ENCODE results near the gene ZNF546.
"Not testable (repeated sequence)": the region's sequence is repeated elsewhere in the genome, so short reads cannot be mapped to it uniquely, and the experiment has no call there.

ZNF546 gene

GRCh38 chr19:40041718-40042117 is 44.9 kb downstream of the ZNF546 start:
- H4K8ac ChIP-seq (ENCODE audit: low read depth, low read length); H4K5ac ChIP-seq (ENCODE audit: low read length); H3K18ac ChIP-seq (ENCODE audit: low read length); H2BK15ac ChIP-seq (replicated peaks; ENCODE audit: low read depth); H3K4me1 ChIP-seq (ENCODE audit: control insufficient read depth, low read depth, low read length); DNase-seq; H3K27me3 ChIP-seq (ENCODE audit: insufficient read depth, low read length, poor library complexity); H3K23ac ChIP-seq (ENCODE audit: low read length); H3K4ac ChIP-seq (ENCODE audit: low read depth, low read length); H2BK5ac ChIP-seq (ENCODE audit: low read length); H2AK5ac ChIP-seq (ENCODE audit: low read length); H3K4me2 ChIP-seq (ENCODE audit: low read length); H3K9ac ChIP-seq (ENCODE audit: low read length); H3K79me2 ChIP-seq (ENCODE audit: control insufficient read depth, insufficient read depth, low read length); H2BK120ac ChIP-seq (ENCODE audit: low read depth, low read length); H3K36me3 ChIP-seq (ENCODE audit: control insufficient read depth, insufficient read depth, low read length); H3K4me3 ChIP-seq (ENCODE audit: low read length); H3K79me1 ChIP-seq (ENCODE audit: low read length); H3K27ac ChIP-seq (ENCODE audit: low read depth, low read length); H3K56ac ChIP-seq (ENCODE audit: low read length): not testable (repeated sequence)
- whole genome bisulfite sequencing (ENCODE audit: extremely low coverage, insufficient coverage, low lambda C conversion rate), result no CpG with 5 or more reads among the region's 1 CpG

- no peaks in the 10 kb centered on the region for H3K27me3 ChIP-seq (ENCODE audit: insufficient read depth, low read length, poor library complexity)
- H3K36me3 ChIP-seq (ENCODE audit: control insufficient read depth, insufficient read depth, low read length), result no peaks in the 10 kb centered on the region
- DNase-seq, result no peak
- no peak overlapping the region for H3K9ac ChIP-seq (ENCODE audit: low read length)
- no peak overlapping the region for H4K8ac ChIP-seq (ENCODE audit: low read depth, low read length)
- WGBS (ENCODE audit: extremely low coverage, insufficient coverage, low lambda C conversion rate), result no CpG with 5 or more reads among the region's 2 CpGs
- no peak overlapping the region for H3K27ac ChIP-seq (ENCODE audit: low read depth, low read length)
- H2BK120ac ChIP-seq (ENCODE audit: low read depth, low read length), result no peak overlapping the region
- H3K18ac ChIP-seq (ENCODE audit: low read length), result no peak overlapping the region
- no peaks in the 10 kb centered on the region for H3K4me1 ChIP-seq (ENCODE audit: control insufficient read depth, low read depth, low read length)
- H3K56ac ChIP-seq (ENCODE audit: low read length), result no peak overlapping the region
- H3K79me1 ChIP-seq (ENCODE audit: low read length), result peaks cover 11% of the 10 kb centered on the region
- H3K4me3 ChIP-seq (ENCODE audit: low read length), result no peak overlapping the region
- H3K23ac ChIP-seq (ENCODE audit: low read length), result no peak overlapping the region
- no peak overlapping the region for H2AK5ac ChIP-seq (ENCODE audit: low read length)
- no peak overlapping the region for H3K4ac ChIP-seq (ENCODE audit: low read depth, low read length)
- H4K5ac ChIP-seq (ENCODE audit: low read length), result no peak overlapping the region
- H2BK5ac ChIP-seq (ENCODE audit: low read length), result no peak overlapping the region
- H2BK15ac ChIP-seq (replicated peaks; ENCODE audit: low read depth), result no peak overlapping the region
- peaks cover 7% of the 10 kb centered on the region for H3K79me2 ChIP-seq (ENCODE audit: control insufficient read depth, insufficient read depth, low read length)
- H3K4me2 ChIP-seq (ENCODE audit: low read length), result no peak overlapping the region
Measured at GRCh38 chr19:40053491-40053890, 56.6 kb downstream of the ZNF546 start.

GRCh38 chr19:40054632-40055031 is 57.8 kb downstream of the ZNF546 start:
- Histone ChIP-seq H2BK5ac (ENCODE audit: low read length) (no peak overlapping the region), H4K8ac (ENCODE audit: low read depth, low read length) (no peak overlapping the region), H3K23ac (ENCODE audit: low read length) (no peak overlapping the region), H4K5ac (ENCODE audit: low read length) (no peak overlapping the region), H2BK120ac (ENCODE audit: low read depth, low read length) (no peak overlapping the region), H3K79me1 (ENCODE audit: low read length) (peaks cover 8% of the 10 kb centered on the region), H3K4me1 (ENCODE audit: control insufficient read depth, low read depth, low read length) (no peaks in the 10 kb centered on the region), H3K4me3 (ENCODE audit: low read length) (no peak overlapping the region), H3K27ac (ENCODE audit: low read depth, low read length) (no peak overlapping the region), H3K18ac (ENCODE audit: low read length) (no peak overlapping the region), H2BK15ac (replicated peaks; ENCODE audit: low read depth) (no peak overlapping the region), H3K4ac (ENCODE audit: low read depth, low read length) (no peak overlapping the region), H3K9ac (ENCODE audit: low read length) (no peak overlapping the region), H2AK5ac (ENCODE audit: low read length) (no peak overlapping the region), H3K27me3 (ENCODE audit: insufficient read depth, low read length, poor library complexity) (no peaks in the 10 kb centered on the region), H3K36me3 (ENCODE audit: control insufficient read depth, insufficient read depth, low read length) (no peaks in the 10 kb centered on the region), H3K56ac (ENCODE audit: low read length) (no peak overlapping the region), H3K4me2 (ENCODE audit: low read length) (peak overlapping the region; percentile 7), H3K79me2 (ENCODE audit: control insufficient read depth, insufficient read depth, low read length) (peaks cover 7% of the 10 kb centered on the region)
- no CpG with 5 or more reads among the region's 9 CpGs for WGBS (ENCODE audit: extremely low coverage, insufficient coverage, low lambda C conversion rate)
- DNase-seq, result no peak

GRCh38 chr19:40055049-40055448 is 58.2 kb downstream of the ZNF546 start:
- Histone ChIP-seq H2AK5ac (ENCODE audit: low read length) (no peak overlapping the region), H2BK120ac (ENCODE audit: low read depth, low read length) (no peak overlapping the region), H3K27me3 (ENCODE audit: insufficient read depth, low read length, poor library complexity) (no peaks in the 10 kb centered on the region), H3K4ac (ENCODE audit: low read depth, low read length) (no peak overlapping the region), H3K27ac (ENCODE audit: low read depth, low read length) (no peak overlapping the region), H3K4me3 (ENCODE audit: low read length) (no peak overlapping the region), H3K4me2 (ENCODE audit: low read length) (peak overlapping the region; percentile 79), H3K79me1 (ENCODE audit: low read length) (peaks cover 8% of the 10 kb centered on the region), H2BK15ac (replicated peaks; ENCODE audit: low read depth) (no peak overlapping the region), H3K9ac (ENCODE audit: low read length) (peak overlapping the region; percentile 81), H4K5ac (ENCODE audit: low read length) (no peak overlapping the region), H3K36me3 (ENCODE audit: control insufficient read depth, insufficient read depth, low read length) (no peaks in the 10 kb centered on the region), H3K23ac (ENCODE audit: low read length) (no peak overlapping the region), H3K79me2 (ENCODE audit: control insufficient read depth, insufficient read depth, low read length) (peaks cover 7% of the 10 kb centered on the region), H3K56ac (ENCODE audit: low read length) (no peak overlapping the region), H4K8ac (ENCODE audit: low read depth, low read length) (no peak overlapping the region), H3K18ac (ENCODE audit: low read length) (no peak overlapping the region), H3K4me1 (ENCODE audit: control insufficient read depth, low read depth, low read length) (no peaks in the 10 kb centered on the region), H2BK5ac (ENCODE audit: low read length) (no peak overlapping the region)
- DNase-seq, result no peak
- no CpG with 5 or more reads among the region's 10 CpGs for WGBS (ENCODE audit: extremely low coverage, insufficient coverage, low lambda C conversion rate)

- Histone ChIP-seq H3K18ac (ENCODE audit: low read length) (peak within 1 kb of the TSS; percentile 71), H3K4ac (ENCODE audit: low read depth, low read length) (no peak within 1 kb of the TSS), H3K9ac (ENCODE audit: low read length) (peak within 1 kb of the TSS; percentile 81), H2AK5ac (ENCODE audit: low read length) (no peak within 1 kb of the TSS), H3K56ac (ENCODE audit: low read length) (peak within 1 kb of the TSS; percentile 89), H3K4me1 (ENCODE audit: control insufficient read depth, low read depth, low read length) (no peaks in the 10 kb centered on the region), H3K23ac (ENCODE audit: low read length) (peak within 1 kb of the TSS; percentile 25), H4K8ac (ENCODE audit: low read depth, low read length) (peak within 1 kb of the TSS; percentile 77), H3K27me3 (ENCODE audit: insufficient read depth, low read length, poor library complexity) (no peaks in the 10 kb centered on the region), H2BK5ac (ENCODE audit: low read length) (no peak within 1 kb of the TSS), H2BK120ac (ENCODE audit: low read depth, low read length) (no peak within 1 kb of the TSS), H3K4me3 (ENCODE audit: low read length) (peak within 1 kb of the TSS; percentile 71), H3K27ac (ENCODE audit: low read depth, low read length) (no peak within 1 kb of the TSS), H3K79me1 (ENCODE audit: low read length) (peaks cover 4% of the 10 kb centered on the region), H3K4me2 (ENCODE audit: low read length) (peak within 1 kb of the TSS; percentile 79), H3K79me2 (ENCODE audit: control insufficient read depth, insufficient read depth, low read length) (peaks cover 2% of the 10 kb centered on the region), H2BK15ac (replicated peaks; ENCODE audit: low read depth) (no peak within 1 kb of the TSS), H3K36me3 (ENCODE audit: control insufficient read depth, insufficient read depth, low read length) (no peaks in the 10 kb centered on the region), H4K5ac (ENCODE audit: low read length) (no peak within 1 kb of the TSS)
- DNase-seq, result peak; percentile 76
- no CpG with 5 or more reads among the region's 41 CpGs for WGBS (ENCODE audit: extremely low coverage, insufficient coverage, low lambda C conversion rate)
Measured at GRCh38 chr19:40055832-40056504, 59.1 kb downstream of the ZNF546 start, which contains the start of gene ZNF780B. Gene ZNF780B, minus strand, starts transcription at chr19:40056231. Its CDS starts 5,899 bp downstream, at chr19:40050332.

GRCh38 chr19:40056505-40056904 is 59.6 kb downstream of the ZNF546 start:
- WGBS (ENCODE audit: extremely low coverage, insufficient coverage, low lambda C conversion rate), result no CpG with 5 or more reads among the region's 7 CpGs
- Histone ChIP-seq H2BK5ac (ENCODE audit: low read length) (no peak overlapping the region), H2BK120ac (ENCODE audit: low read depth, low read length) (no peak overlapping the region), H3K4me2 (ENCODE audit: low read length) (peak overlapping the region; percentile 69), H3K4me1 (ENCODE audit: control insufficient read depth, low read depth, low read length) (no peaks in the 10 kb centered on the region), H3K79me2 (ENCODE audit: control insufficient read depth, insufficient read depth, low read length) (peaks cover 2% of the 10 kb centered on the region), H3K27me3 (ENCODE audit: insufficient read depth, low read length, poor library complexity) (no peaks in the 10 kb centered on the region), H3K79me1 (ENCODE audit: low read length) (peaks cover 4% of the 10 kb centered on the region), H2BK15ac (replicated peaks; ENCODE audit: low read depth) (no peak overlapping the region), H3K18ac (ENCODE audit: low read length) (peak overlapping the region; percentile 71), H2AK5ac (ENCODE audit: low read length) (no peak overlapping the region), H3K23ac (ENCODE audit: low read length) (no peak overlapping the region), H3K56ac (ENCODE audit: low read length) (peak overlapping the region; percentile 83), H4K8ac (ENCODE audit: low read depth, low read length) (peak overlapping the region; percentile 77), H3K27ac (ENCODE audit: low read depth, low read length) (no peak overlapping the region), H3K4me3 (ENCODE audit: low read length) (peak overlapping the region; percentile 71), H3K36me3 (ENCODE audit: control insufficient read depth, insufficient read depth, low read length) (no peaks in the 10 kb centered on the region), H3K4ac (ENCODE audit: low read depth, low read length) (no peak overlapping the region), H3K9ac (ENCODE audit: low read length) (peak overlapping the region; percentile 81), H4K5ac (ENCODE audit: low read length) (no peak overlapping the region)
- peak; percentile 49 for DNase-seq
